HG02870 (cell line): Measurements from ENCODE around the gene RAB36.

Experiments
- ATAC-seq: cut with Tn5 transposase; IDR thresholded peaks from one replicate; pipeline ENCODE4 v1.9.1; 2021; ENCODE audit warnings: mild to moderate bottlenecking, moderate library complexity; ENCODE audit not compliant: unreplicated experiment

RAB36 gene, protein sequence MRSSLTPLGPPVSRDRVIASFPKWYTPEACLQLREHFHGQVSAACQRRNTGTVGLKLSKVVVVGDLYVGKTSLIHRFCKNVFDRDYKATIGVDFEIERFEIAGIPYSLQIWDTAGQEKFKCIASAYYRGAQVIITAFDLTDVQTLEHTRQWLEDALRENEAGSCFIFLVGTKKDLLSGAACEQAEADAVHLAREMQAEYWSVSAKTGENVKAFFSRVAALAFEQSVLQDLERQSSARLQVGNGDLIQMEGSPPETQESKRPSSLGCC

DNA sequence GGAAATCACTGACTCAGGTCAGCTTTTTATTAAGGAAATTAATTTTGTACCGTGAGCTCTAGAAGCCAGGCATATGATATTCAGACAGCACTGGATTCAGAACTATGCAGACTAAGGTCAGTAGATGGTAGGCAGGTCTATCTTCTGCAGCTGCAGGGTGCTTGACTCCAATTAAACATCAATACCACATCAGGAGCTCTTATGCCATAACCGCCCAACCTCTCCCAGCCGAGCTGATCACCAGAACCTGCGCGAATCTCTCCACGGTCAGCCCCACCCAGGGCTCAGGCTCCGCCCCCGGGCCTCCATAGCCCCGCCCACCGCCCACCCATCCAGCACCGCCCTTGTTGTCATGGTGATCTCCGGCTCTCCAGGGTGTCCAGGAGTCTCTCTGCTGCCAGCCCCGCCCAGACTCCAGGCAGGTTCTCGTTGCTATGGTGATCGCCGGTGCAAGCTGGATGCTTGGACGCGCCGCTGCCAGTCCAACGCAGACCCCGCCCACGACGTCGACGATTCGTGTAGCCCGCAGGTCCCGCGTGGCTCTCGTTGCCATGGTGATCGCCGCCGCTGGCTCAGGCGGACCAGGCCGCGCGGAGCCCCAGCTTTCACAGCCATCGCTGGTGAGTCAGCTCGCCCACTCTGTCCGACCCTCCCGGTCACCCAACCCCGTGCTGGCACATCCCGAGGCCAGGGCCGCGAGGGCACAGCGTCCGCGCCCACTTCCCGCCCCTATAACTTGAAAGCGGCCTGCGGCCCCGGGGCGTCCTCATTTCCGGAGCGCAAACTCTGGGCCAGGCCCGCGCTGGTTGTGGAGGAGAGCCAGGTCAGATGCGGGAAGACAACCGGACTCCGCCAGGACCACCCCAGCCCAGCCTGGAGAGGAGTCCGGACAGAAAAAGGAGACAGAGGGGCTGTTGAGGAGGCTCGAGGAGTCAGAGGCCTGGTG, at the start of gene RAB36:
RAB36 (plus strand) TSS at position 546 of the 946 bp plus-strand sequence. CDS start 1,140 bp downstream, outside the sequence.
- no peak for ATAC-seq

DNA sequence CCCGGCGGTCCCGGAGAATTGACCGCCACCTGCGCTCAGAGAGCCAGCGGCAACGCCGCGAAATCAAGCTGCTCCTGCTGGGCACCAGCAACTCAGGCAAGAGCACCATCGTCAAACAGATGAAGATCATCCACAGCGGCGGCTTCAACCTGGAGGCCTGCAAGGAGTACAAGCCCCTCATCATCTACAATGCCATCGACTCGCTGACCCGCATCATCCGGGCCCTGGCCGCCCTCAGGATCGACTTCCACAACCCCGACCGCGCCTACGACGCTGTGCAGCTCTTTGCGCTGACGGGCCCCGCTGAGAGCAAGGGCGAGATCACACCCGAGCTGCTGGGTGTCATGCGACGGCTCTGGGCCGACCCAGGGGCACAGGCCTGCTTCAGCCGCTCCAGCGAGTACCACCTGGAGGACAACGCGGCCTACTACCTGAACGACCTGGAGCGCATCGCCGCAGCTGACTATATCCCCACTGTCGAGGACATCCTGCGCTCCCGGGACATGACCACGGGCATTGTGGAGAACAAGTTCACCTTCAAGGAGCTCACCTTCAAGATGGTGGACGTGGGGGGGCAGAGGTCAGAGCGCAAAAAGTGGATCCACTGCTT, 49.4 kb upstream of the RAB36 start:
- ATAC-seq, result no peak

DNA sequence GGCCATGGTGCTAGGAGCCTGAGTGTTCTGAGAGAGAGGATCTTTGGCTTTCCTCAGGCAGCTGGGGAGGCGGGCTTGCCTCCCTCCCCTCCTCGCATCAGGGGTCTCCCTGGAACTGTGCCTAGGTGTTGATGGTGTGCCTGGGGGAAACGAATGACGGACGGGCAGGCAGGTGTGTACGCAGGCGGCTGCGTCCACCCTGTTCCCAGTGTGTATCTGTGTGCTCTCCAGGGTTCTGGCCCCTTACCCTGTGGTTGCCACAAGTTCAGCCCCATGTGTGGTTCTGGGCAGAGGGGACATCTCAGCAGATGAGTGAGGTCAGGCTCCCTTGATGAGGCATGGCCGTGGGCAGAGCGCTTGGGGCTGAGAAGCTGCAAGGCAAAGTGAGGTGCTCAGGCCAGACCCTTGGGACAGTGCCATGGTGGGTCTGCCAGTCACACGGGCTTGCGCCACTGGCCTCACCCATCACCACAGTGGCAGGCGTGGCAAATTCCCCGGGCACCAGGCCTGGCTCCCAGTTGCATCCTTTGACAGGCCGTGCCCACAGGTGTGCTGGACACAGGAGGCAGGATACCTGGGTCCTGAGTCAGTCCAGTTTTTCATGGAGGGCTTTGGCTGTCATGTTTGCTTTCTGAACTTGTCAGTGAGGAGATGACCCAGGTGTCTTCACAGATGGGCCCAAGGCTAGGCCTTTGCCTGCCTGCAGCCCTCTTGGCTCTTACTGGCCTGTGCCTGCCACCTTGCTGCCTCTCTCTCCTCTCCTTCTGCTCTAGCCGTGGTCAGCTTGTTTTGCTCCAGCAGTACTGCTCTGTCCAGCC, 47.7 kb upstream of the RAB36 start:
- no peak for ATAC-seq

DNA sequence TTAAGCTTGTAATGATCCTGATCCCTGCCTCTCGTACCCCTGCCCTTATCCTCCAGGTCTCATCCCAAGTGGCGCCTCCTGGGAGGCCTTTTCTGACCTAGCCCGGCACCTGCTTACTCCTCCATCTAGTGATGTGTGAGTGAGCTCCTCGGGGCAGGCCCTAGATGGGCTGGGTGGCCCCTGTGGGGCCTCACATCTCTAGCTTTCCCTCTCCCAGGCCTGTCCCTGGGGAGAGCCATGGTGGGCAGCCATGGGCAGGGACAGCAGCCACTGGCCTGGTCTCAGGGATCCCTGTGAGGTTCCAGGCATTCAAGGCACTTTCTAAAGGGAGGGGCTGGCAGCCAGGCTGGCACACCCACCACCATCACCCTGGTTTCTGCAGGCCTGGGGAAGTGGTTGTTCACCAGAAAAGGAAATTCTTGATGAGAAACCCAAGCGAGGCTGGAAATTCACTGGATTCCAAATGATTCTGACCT, 47.0 kb upstream of the RAB36 start:
- ATAC-seq, result no peak

DNA sequence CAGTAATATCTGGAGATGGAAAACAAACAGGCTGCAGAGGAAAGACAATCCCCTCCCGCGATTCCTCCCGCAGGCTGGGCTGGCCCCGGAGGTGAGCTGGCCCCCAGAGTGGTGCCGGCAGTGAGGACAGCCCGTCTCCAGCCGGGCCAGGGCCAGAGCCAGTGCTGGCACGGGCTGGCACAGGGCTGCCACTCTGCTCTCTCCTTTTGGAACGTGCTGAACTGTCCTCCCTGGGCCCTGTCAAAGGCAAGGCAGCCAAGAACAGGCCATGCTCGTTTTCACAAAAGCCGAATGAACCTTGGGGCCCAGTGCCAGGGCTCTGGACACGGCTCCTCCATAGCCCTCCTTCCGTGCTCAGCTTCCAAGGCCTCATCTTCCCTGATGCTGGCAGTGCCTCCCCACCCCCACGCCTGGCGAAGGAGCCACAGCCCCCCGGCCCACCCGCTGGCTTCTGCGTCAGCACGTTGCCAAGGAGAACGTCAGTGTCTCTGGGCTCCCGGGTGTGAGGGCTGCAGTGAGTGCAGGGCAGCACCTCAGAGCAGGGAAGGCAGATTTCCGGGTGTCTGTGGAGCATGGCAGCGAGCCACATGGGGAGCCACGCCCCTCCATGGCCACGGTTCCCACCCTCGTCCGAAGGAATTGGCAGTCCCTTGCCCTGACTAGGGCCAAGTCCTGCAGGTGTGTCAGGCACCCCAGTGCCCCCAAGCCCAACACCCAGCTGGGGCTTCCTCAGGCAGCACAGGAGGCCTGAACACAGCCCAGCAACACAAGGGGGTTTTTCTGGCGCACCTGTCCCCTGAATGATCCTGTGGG, 46.4 kb upstream of the RAB36 start:
- no peak for ATAC-seq

DNA sequence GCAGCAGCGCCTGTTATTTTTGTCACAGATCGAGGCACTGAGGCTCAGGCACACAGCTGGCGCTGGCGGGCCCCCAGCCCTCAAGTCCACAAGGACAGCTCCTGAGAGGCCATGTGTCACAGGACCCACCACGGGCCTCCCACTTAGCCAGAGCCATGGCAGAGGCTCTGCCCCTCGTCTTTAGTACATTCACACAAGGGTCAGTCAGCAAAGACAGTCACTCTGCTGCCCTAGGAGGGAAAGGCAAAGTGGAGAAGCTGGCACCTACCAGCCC, 45.8 kb upstream of the RAB36 start:
- ATAC-seq, result no peak

DNA sequence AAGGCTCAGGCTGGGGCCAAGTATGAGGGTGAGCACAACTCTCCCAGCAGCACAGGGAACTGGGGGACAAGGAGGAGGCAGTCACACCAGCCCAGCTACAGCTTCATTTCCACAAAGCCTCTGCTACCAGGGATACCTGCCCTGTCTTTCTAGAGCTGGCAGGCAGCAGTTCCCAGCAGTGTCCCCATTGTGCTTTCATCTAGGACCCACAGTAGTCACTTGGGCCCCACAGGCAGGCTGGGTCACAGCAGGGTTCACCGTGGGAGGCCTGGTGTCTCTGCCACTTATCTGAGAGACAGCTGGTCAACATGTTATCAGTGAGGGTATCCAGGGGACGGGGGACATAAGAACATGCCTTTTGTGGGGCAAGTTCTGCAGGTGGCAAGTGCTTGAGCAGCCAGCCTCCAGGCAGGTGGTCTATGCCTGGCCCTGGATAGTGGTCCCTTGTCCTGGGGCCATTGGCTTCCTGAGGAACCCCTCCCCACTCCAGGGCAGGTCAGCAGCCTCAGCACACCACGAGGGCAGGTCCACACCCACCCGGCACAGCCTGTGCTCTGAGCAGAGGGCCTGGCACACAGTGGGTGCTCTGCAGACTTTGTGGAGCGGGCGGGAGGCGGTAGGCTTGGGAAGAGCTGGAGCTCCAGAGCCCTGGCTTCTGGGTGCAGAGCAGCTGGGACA, 45.0 kb upstream of the RAB36 start:
- ATAC-seq, result no peak

DNA sequence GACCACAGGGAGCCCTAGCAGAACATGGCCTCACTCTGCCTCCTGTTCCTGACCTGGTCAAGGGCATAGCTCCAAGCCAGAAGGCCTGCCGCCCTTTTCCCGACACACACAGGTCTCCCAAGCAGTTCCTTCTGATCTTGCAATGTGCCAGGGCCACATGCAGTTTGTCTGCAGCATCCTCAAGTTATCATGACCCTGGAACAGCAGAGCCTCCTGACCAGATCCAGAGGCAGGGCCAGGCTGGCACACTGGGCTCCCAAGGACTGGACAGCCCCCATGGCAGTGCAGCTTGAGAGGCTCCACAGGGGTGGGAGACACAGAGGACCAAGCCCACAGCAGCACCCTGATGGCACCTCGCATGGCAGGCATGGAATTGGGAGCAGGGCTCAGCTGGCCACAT, 43.8 kb upstream of the RAB36 start:
- ATAC-seq, result no peak

DNA sequence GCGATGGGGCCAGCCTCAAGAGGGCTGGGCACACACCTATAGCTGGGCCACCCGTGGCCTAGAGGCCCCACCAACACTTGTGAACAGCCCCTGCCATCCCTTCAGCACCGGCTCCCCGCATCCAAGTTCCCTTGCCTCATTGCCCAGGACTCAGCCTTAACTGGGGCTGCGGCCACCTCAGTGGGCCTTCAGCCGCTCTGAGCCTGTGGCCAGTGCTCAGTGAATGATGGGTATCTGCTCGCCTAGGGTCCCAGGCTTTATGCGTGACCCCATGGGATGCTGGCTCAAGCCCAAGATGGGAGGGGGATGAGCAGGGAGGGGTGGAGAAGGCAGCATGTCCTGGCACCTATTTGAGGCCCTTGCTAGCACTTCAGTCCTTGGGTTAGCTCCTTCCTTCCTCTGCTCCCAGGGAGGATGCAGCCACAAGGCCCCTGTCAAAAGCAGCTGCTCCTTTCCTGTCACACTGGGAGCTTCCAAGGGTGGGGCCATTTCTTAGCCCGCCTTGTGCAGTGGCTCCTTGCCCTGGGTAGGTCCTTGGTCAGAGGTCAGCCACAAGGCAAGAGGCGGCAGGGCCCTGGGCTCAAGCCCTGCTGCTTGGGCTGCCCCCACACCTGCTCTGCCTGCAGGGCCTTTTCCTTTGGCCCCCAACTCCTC, 43.1 kb upstream of the RAB36 start:
- no peak for ATAC-seq

DNA sequence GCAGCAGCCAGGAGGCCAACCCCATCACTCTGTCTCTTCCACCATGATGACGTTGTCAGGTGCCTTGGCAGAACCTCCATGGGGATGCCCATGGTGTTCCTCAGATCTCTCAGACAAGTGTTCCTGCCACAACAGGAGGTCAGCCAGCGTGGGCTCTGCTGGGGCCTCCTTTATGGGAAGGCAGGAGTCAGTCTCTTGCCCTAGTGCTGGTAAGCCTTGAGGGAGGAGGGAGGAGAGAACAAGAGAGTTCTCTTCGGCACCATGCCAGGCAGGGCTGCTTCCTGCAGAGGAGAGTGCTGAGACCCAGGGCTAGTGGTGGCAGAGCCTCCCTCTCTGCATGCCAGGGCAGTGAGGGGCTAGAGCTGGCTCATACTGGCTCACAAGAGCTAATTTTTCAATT, 42.5 kb upstream of the RAB36 start:
- ATAC-seq, result no peak

DNA sequence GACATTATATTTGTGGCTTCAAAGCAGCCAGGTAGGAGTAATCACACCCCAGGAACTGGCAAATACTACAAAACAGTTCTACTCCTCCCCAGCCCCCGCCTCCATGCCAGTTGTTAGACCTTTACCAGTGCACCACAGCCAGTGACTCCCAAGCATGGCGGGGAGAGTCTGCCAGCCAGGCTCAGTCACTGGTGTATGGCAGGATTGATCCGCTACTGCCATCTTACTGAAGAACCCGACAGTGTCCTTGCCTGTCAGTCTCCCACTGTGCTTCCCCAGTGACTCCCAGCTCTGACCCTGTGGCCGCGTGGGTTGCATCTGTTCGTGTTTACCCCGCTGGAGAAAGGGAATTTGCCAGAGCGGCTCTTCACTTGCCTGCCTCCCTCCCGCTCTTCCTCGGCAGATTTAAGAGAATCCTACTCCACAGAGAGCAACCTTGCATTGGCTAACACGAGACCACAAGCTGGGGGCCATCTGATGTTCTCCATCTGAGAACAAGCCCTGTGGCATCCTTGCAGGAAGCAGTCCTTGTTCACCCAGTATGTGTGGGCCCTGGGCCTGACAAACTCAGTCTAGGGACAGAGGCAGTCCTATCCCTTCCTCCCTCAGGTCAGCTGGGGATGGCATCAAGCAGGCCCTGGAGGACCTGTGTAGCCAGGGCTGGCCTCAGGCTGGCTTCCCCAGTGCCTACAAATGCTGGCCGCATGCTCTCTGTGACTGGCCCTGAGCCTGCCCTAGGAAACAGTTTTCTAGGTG, 41.9 kb upstream of the RAB36 start:
- no peak for ATAC-seq

DNA sequence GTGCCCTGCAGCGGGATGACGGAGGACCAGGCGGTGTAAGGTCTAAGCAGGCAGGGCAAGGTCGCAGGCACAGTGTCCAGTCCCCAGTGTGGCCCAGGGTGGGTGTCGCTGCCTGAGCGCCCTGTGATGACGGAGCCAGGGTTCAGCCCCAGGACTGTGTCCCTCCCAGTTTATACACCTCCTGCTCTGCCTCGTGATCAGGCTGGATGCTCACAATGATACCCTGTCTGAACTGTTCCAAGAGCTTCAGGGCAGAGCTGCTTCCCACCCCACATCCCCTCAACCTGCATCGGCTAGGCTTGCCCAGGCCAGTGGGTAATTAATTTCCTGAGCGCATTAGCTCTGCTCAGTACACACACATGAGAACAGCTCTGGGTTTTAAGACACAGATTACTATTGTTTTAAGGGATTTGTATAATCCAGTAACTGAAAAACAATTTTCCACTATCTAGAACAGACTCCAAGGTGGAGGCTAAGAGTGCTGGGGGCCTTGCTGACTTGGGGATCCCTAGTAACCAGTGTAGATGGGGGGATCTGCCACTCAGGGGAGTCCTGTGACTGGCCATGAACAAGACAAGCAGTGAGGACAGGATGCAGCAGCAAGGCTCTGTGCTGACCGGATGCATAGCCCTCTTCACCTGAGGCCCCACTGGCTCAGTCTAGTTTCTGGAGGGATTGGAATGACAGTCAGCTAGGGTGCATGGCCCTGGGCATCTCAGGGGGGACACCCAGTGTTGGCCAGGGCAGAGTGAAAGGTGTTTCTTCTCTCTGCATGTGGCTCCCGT, 40.9 kb upstream of the RAB36 start:
- no peak for ATAC-seq

DNA sequence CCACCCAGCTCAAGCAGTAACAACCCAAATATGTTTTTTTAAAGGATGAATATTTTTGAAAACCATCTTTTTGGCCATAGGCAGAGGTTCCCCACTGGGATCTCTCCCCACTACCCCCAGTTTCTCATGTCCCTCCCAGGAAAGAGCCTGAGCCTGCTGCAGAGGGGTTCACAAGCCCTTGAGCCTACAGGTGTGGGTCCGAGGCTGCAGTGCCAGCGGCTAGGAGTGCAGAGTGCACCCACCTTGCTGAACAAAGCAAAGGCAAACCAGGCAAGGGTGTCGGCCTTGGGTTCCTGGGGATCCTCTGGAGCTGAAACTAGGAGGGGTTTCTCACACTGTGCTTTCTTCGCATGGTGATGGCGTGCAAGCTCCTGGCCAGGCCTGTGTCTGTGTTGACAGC, 40.0 kb upstream of the RAB36 start:
- no peak for ATAC-seq

DNA sequence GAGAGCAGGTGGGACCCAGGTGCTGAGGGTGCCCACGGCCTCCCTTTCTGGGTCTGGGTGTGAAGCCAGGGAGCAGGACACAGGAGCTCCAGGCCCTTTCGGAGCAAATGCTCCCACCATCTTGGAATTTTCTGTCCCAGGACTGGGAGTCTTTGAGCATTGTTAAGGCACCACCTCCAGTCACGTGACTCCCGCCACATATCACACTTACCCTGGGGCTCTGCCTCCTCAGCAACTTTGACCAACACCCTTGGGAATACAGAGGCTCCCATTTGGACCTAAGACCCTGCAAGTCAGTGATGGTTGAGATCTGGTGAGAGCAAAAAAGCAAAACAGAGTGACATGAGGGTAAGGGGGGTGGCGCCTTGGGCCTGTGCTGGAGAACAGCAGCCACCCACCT, 39.4 kb upstream of the RAB36 start:
- no peak for ATAC-seq

DNA sequence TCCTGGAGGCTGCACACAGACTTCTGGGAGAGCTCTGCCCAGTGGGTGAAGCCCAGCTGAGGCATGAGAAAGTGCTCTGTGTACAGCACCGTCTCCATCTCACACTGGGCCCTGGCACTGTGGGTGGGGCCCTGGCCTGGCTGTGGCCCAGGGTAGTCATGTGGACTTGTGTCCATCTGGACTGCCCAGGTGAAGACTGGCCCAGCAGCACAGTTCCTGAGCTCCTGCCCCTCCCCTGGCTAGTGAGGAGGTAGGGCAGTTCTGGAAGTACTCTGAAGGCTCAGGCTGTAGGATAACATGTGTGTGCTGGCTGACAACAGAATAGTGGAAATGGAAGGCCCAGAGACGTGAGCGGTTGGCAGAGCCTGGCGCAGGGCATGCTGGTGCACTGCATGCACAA, 38.9 kb upstream of the RAB36 start:
- no peak for ATAC-seq

DNA sequence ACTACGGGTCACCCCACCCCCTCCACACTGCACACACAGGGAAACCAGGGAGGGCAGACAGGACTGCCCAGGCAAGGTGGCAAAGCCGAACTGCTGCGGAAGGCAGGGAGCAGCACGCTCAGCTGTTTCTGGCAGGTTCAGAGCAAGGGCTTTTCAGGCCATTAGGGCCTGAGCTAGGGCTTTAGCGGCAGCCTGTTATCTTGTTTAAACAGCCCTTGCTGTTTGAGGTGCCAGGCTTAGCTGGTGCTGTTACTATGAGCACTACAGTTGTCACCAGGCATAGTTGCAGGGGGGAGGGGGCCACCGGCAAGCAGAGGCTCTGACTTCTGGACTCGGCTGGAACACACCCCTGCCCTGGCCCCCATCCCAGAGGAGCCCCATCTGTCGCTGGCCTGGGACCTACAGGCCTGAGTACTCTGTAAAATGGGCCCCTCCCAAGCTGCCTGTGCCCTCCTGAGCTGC, 38.3 kb upstream of the RAB36 start:
- ATAC-seq, result no peak

DNA sequence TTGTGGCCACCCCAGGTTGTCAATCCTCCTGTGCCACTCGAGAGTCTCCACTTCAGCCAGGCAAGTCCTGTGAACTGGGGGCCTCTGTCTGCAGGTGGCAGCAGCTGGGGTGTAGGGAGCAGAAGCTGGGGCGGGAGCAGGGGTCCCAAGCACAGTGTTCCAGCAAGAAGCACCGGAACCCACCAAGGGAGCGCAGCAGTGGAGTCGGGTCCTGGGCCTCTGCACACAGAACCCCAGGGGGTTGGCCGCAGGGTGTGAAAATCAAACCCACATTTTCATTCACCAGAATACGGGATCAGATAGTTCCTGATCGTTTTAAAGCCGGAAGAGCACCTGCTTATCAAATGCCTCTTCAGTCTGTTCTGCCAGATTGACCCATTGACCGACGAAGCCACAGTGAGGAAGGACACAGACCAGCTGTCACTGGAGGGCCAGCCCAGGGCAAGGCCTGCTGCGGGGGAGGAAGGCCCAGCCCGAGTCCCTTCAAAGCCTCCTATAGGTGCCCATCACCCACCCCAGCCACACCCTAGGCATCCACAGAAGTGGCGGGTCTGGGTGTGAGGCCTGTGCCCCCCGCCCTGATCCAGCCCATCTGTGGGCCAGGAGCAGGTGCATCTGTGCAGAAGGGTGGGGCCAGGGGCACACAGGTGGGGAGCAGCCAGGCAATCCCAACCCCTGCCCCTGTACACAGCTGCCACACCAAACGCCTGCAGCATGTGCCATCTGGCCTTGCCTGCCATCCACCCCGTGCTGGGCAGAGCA, 37.6 kb upstream of the RAB36 start:
- ATAC-seq, result no peak
